Aorta (tissue), 5 donors: ENCODE data around the gene SPATA25. TPM values are rescaled to one million over a fixed set of nuclear protein-coding genes. Genes with fewer than 3 reads are reported as not detected.

Experiments used
- ATAC-seq: fragments of 200-7000 bp; cut with Tn5 transposase; one replicate; pipeline ENCODE4 v1.9.1; 2022; ENCODE audit warnings: moderate library complexity; ENCODE audit not compliant: low FRiP score
- DNase-seq, 2 donors: peaks; one replicate each; pipeline ENCODE4 v3.0.0-alpha.2; 2020
- H3K27ac ChIP-seq, 2 donors: one replicate each; pipeline ENCODE4 v1.5.1; 2013; ENCODE audit warnings: low read length in 2 of 2, mild to moderate bottlenecking in 2 of 2, moderate library complexity in 2 of 2, control low read depth in 1 of 2, inconsistent platforms in 1 of 2, low read depth in 1 of 2
- H3K27me3 ChIP-seq, 2 donors: one replicate each; pipeline ENCODE4 v1.6.1; 2013; ENCODE audit warnings: control low read depth in 1 of 2, low read length in 1 of 2, mild to moderate bottlenecking in 1 of 2, moderate library complexity in 1 of 2; ENCODE audit not compliant: insufficient read depth in 2 of 2, control insufficient read depth in 1 of 2
- H3K36me3 ChIP-seq, 2 donors: one replicate each; pipeline ENCODE4 v1.6.1; 2013; ENCODE audit warnings: control low read depth in 1 of 2, low read length in 1 of 2, mild to moderate bottlenecking in 1 of 2; ENCODE audit not compliant: insufficient read depth in 2 of 2, control insufficient read depth in 1 of 2
- H3K4me1 ChIP-seq, 2 donors: one replicate each; pipeline ENCODE4 v1.6.1; 2013; ENCODE audit warnings: low read length in 2 of 2, control low read depth in 1 of 2, mild to moderate bottlenecking in 1 of 2, moderate library complexity in 1 of 2; ENCODE audit not compliant: insufficient read depth in 2 of 2, control insufficient read depth in 1 of 2
- H3K4me3 ChIP-seq, 2 donors: one replicate each; pipeline ENCODE4 v1.5.1; 2013; ENCODE audit warnings: low read length in 2 of 2, control low read depth in 1 of 2, mild to moderate bottlenecking in 1 of 2
- H3K9me3 ChIP-seq: one replicate; pipeline ENCODE4 v1.6.1; 2013; ENCODE audit warnings: mild to moderate bottlenecking, low read length; ENCODE audit not compliant: control insufficient read depth
- WGBS, 2 donors: extraction: QIAGEN DNeasy Blood & Tissue Kit; methylation state at CpG; one replicate each; pipeline ENCODE4 v1.1.7; 2013; 5-methylcytosine and 5-hydroxymethylcytosine counted together
- intact Hi-C, 2 donors: fragments of 100-400 bp; cut with DNase I; formaldehyde crosslinking; loops; one replicate each; pipeline versions ENCODE4 v1.14.2 to v1.15.0; 2022
- polyA plus RNA-seq, 2 donors: library from polyadenylated mRNA; stranded (reverse); fragments of 200-250 nt; gene quantifications; one replicate each; pipeline ENCODE4 v1.2.3, GENCODE V29; 2013
- total RNA-seq, 2 donors: library from RNA; stranded (reverse); fragmentation: NEBNext Ultra II Directional; extraction: Animal tissue kit (Norgen Biotek cat#: 25700); gene quantifications; one replicate each; pipeline ENCODE4 v1.2.1, GENCODE V29; 2021
- donor health status: healthy with polysubstance abuse.
- donor health status: Bipolar disorder and iron deficiency.
- donor health status: DM: no; HTN: no; CAD: no.
- donor health status: DM: no; HTN: no; CAD: no.
- donor health status: DM: yes; HTN: yes; CAD: no.

The SPATA25 gene
- total and polyA plus RNA-seq, 4 donors: 2.3 to 8.6 (median 2.9) TPM; not detected in 1

- H3K27me3 ChIP-seq: no peaks in the 10 kb centered on the region
- ATAC-seq (no peak), DNase-seq (no peak)
- intact Hi-C loops: no loop called here
- 85 to 86% methylated on average over 7 of the region's 7 CpGs for WGBS, 2 donors
- H3K36me3 ChIP-seq: no peaks in the 10 kb centered on the region
- no peak overlapping the region for H3K27ac ChIP-seq
- no peaks in the 10 kb centered on the region for H3K4me1 ChIP-seq
- no peaks in the 10 kb centered on the region for H3K9me3 ChIP-seq
- no peak overlapping the region for H3K4me3 ChIP-seq
Observed at GRCh38 chr20:45861221-45862075, 26.0 kb downstream of the SPATA25 start.

GRCh38 chr20:45860560-45861220, 26.7 kb downstream of the SPATA25 start:
- intact Hi-C loops: no loop called here
- DNase-seq: no peak
- no peak overlapping the region for H3K4me3 ChIP-seq

GRCh38 chr20:45859916-45860315, 27.5 kb downstream of the SPATA25 start:
- H3K4me3 ChIP-seq: no peak overlapping the region
- ATAC-seq (no peak), DNase-seq (no peak)
- peaks cover 0 to 2% of the 10 kb centered on the region in 2 donors for H3K4me1 ChIP-seq
- H3K27ac ChIP-seq: no peak overlapping the region
- no peaks in the 10 kb centered on the region for H3K36me3 ChIP-seq
- 84 to 86% methylated on average over 5 of the region's 5 CpGs for WGBS, 2 donors
- intact Hi-C loops: no loop called here
- no peaks in the 10 kb centered on the region for H3K27me3 ChIP-seq
- no peaks in the 10 kb centered on the region for H3K9me3 ChIP-seq

More at GRCh38 chr20:45860560-45861220, 26.7 kb downstream of the SPATA25 start:
- no peak for ATAC-seq
- Histone ChIP-seq H3K9me3 (no peaks in the 10 kb centered on the region), H3K27ac (no peak overlapping the region), H3K36me3 (no peaks in the 10 kb centered on the region), H3K27me3 (no peaks in the 10 kb centered on the region), H3K4me1 (no peaks in the 10 kb centered on the region)
- 47 to 64% methylated on average over 7 of the region's 7 CpGs for WGBS, 2 donors

- no peaks in the 10 kb centered on the region for H3K27me3 ChIP-seq
- intact Hi-C loops: loop anchor here in 1 of 2 donors (2.0 kb wide), 1 partner anchor 23 kb away; no protein-coding TSS in a partner anchor
- no peaks in the 10 kb centered on the region for H3K36me3 ChIP-seq
- peak overlapping the region; percentile 36 to 55 for H3K4me3 ChIP-seq
- peak overlapping the region in 1 of 2 donors; percentile 39 for H3K27ac ChIP-seq
- 8 to 12% methylated on average over 13 of the region's 13 CpGs for WGBS, 2 donors
- no peak for ATAC-seq
- peaks cover 0 to 3% of the 10 kb centered on the region in 2 donors for H3K4me1 ChIP-seq
- H3K9me3 ChIP-seq: no peaks in the 10 kb centered on the region
- no peak for DNase-seq
Observed at GRCh38 chr20:45857882-45858216, 29.6 kb downstream of the SPATA25 start.

GRCh38 chr20:45857114-45857881, 30.1 kb downstream of the SPATA25 start, which contains the start of the genes ACOT8 and ZSWIM3:
Gene ACOT8, minus strand, starts transcription at chr20:45857392. Its CDS starts 77 bp downstream, at chr20:45857315.
Gene ZSWIM3, plus strand, starts transcription at chr20:45857614. Its CDS starts 212 bp downstream, at chr20:45857826.
- peak within 1 kb of the TSS in 1 of 2 donors; percentile 39 for H3K27ac ChIP-seq
- no peaks in the 10 kb centered on the region for H3K27me3 ChIP-seq
- ATAC-seq: peak; percentile 97
- WGBS, 2 donors: 0 to 1% methylated on average over 34 to 36 of the region's 36 CpGs
- no peaks in the 10 kb centered on the region for H3K9me3 ChIP-seq
- intact Hi-C loops: loop anchor here in 1 of 2 donors (2.0 kb wide), 1 partner anchor 22 kb away; no protein-coding TSS in a partner anchor
- H3K4me3 ChIP-seq: peak within 1 kb of the TSS; percentile 77 to 91
- peaks cover 0 to 3% of the 10 kb centered on the region in 2 donors for H3K4me1 ChIP-seq
- no peaks in the 10 kb centered on the region for H3K36me3 ChIP-seq
- DNase-seq: peak; percentile 90 to 96

GRCh38 chr20:45853484-45853883, 33.9 kb downstream of the SPATA25 start:
- Histone ChIP-seq H3K9me3 (no peaks in the 10 kb centered on the region), H3K27ac (no peak overlapping the region), H3K4me1 (peaks cover 0 to 3% of the 10 kb centered on the region in 2 donors), H3K36me3 (peaks cover 0 to 4% of the 10 kb centered on the region in 2 donors), H3K4me3 (no peak overlapping the region), H3K27me3 (no peaks in the 10 kb centered on the region)
- ATAC-seq (no peak), DNase-seq (no peak)
- intact Hi-C loops: no loop called here
- 52 to 84% methylated on average over 2 of the region's 2 CpGs for WGBS, 2 donors

- DNase-seq: no peak
- Histone ChIP-seq H3K9me3 (no peaks in the 10 kb centered on the region), H3K36me3 (peaks cover 0 to 4% of the 10 kb centered on the region in 2 donors), H3K27me3 (no peaks in the 10 kb centered on the region), H3K4me1 (peaks cover 0 to 3% of the 10 kb centered on the region in 2 donors), H3K4me3 (no peak overlapping the region), H3K27ac (no peak overlapping the region)
- intact Hi-C loops: no loop called here
- ATAC-seq: no peak
- WGBS, 2 donors: 95 to 98% methylated on average over 6 of the region's 6 CpGs
Observed at GRCh38 chr20:45852326-45852725, 35.1 kb downstream of the SPATA25 start.

GRCh38 chr20:45851501-45851900, 35.9 kb downstream of the SPATA25 start:
- ATAC-seq (no peak), DNase-seq (no peak)
- H3K4me3 ChIP-seq: no peak overlapping the region
- no peak overlapping the region for H3K27ac ChIP-seq
- no peaks in the 10 kb centered on the region for H3K27me3 ChIP-seq
- intact Hi-C loops: no loop called here
- H3K9me3 ChIP-seq: no peaks in the 10 kb centered on the region
- H3K36me3 ChIP-seq: peaks cover 0 to 6% of the 10 kb centered on the region in 2 donors
- H3K4me1 ChIP-seq: peaks cover 0 to 3% of the 10 kb centered on the region in 2 donors
